ENCODE measurements around the gene CAMLG. TPM values are rescaled to one million over a fixed set of nuclear protein-coding genes. Genes with fewer than 3 reads are reported as not detected.

Gene CAMLG
- total RNA-seq, 2 experiments from 2014 or later = 49.3 to 51.1 TPM

DNA sequence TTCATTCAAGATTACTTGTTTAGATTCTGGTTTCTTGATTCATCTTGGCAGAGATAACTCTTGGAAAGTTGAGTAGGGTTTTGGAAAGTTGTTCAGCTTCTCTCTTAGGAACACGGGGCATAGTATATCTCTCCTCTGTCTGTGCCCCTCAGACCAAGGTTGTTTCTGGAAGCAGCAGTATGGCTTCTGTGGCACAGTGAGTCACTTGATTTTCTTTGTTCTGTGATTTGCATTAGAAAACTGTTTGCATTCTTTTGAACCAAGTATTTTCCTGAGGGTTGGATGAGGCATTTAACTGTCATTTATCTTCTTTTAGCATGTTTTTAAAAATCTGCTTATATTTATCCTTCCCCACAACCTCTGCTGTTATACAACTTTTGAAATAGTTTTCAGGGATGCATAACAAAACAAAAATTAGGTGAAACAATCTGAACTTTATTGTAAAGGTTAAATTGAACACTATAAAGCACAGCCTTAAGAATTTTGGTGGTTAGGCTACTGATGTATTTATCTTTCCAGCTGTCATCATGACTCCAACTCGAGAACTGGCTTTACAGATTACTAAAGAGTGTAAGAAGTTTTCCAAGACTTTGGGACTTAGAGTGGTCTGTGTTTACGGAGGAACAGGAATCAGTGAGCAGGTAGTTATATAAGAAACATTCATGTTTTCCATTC lies 46.7 kb downstream of the CAMLG start:
- H3K9me3 Mint-ChIP-seq = no peaks in the 10 kb centered on the region
- no peak overlapping the region for H3K27ac Mint-ChIP-seq
- ChIA-PET CTCF (interaction anchor here (1.4 kb wide), 1 partner anchor 120 kb away, joined by 13 read pairs; the partner anchor contains the start of gene PCBD2), POLR2A (interaction anchor here (0.8 to 0.9 kb wide), 2 partner anchors 61 to 119 kb away, joined by 3 to 7 read pairs; partner anchors contain the start of genes C5orf24 and PCBD2)
- TF ChIP-seq, protein P1, sequence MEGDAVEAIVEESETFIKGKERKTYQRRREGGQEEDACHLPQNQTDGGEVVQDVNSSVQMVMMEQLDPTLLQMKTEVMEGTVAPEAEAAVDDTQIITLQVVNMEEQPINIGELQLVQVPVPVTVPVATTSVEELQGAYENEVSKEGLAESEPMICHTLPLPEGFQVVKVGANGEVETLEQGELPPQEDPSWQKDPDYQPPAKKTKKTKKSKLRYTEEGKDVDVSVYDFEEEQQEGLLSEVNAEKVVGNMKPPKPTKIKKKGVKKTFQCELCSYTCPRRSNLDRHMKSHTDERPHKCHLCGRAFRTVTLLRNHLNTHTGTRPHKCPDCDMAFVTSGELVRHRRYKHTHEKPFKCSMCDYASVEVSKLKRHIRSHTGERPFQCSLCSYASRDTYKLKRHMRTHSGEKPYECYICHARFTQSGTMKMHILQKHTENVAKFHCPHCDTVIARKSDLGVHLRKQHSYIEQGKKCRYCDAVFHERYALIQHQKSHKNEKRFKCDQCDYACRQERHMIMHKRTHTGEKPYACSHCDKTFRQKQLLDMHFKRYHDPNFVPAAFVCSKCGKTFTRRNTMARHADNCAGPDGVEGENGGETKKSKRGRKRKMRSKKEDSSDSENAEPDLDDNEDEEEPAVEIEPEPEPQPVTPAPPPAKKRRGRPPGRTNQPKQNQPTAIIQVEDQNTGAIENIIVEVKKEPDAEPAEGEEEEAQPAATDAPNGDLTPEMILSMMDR (IDR thresholded peaks at IDR 0.05) = no peak
- Histone ChIP-seq H3K9me3 (ENCODE audit: control insufficient read depth in 1 of 2, insufficient read depth in 1 of 2, low read length in 2 of 2) (no peaks in the 10 kb centered on the region), H3K27ac (ENCODE audit: low read depth in 1 of 2, low read length in 2 of 2) (no peak overlapping the region), H3K36me3 (ENCODE audit: insufficient read depth, low read length) (peaks cover 74% of the 10 kb centered on the region), H3K27me3 (ENCODE audit: control insufficient read depth in 1 of 2, insufficient read depth in 2 of 2, low read length in 2 of 2) (no peaks in the 10 kb centered on the region), H3K4me3 (ENCODE audit: low read length) (no peak overlapping the region), H3K4me1 (ENCODE audit: insufficient read depth, low read length) (no peaks in the 10 kb centered on the region)
- no peak for DNase-seq
- no peak for ATAC-seq (ENCODE audit: poor library complexity)
- no peaks in the 10 kb centered on the region for H3K27me3 Mint-ChIP-seq
- H3K4me1 Mint-ChIP-seq (ENCODE audit: low read depth) = no peaks in the 10 kb centered on the region
- H3K4me3 Mint-ChIP-seq = no peak overlapping the region
- H3K36me3 Mint-ChIP-seq (ENCODE audit: low read depth) = peaks cover 92% of the 10 kb centered on the region
- intact Hi-C loops (cut with DNase I, micrococcal nuclease) = loop anchor here (1.0 to 10.0 kb wide), 3 partner anchors 50 to 120 kb away; partner anchors contain the start of genes PCBD2 (in 2 of the 2) and CAMLG (in 1 of the 2)

DNA sequence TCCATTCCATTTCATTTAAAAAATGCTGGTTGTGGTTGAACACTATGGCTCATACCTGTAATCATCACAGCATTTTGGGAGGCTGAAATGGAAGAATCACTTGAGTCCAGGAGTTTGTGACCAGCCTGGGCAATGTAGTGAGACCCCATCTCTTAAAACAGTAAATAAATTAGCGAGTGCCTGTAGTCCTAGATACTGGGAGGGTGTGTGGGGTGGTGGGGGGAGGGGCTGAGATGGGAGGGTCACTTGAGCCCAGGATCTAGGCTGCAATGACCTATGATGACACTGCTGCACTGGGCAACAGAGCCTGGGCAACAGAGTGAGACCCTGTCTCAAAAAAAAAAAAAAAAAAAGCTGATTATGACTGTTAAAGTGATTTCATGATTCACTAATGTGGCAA lies 49.3 kb downstream of the CAMLG start:
- peaks cover 95% of the 10 kb centered on the region for H3K36me3 Mint-ChIP-seq (ENCODE audit: low read depth)
- H3K4me1 Mint-ChIP-seq (ENCODE audit: low read depth) = no peaks in the 10 kb centered on the region
- CTCF ChIA-PET = interaction anchor here (1.6 kb wide), 1 partner anchor 29 kb away, joined by 3 read pairs; the partner anchor contains the start of gene DDX46
- intact Hi-C loops (cut with DNase I, micrococcal nuclease) = loop anchor here in 1 of 2 experiments (10.0 kb wide), 1 partner anchor 53 kb away; the partner anchor contains the start of gene CAMLG
- Histone ChIP-seq H3K9me3 (ENCODE audit: control insufficient read depth in 1 of 2, insufficient read depth in 1 of 2, low read length in 2 of 2) (no peaks in the 10 kb centered on the region), H3K27me3 (ENCODE audit: control insufficient read depth in 1 of 2, insufficient read depth in 2 of 2, low read length in 2 of 2) (no peaks in the 10 kb centered on the region), H3K4me3 (ENCODE audit: low read length) (no peak overlapping the region), H3K36me3 (ENCODE audit: insufficient read depth, low read length) (peaks cover 78% of the 10 kb centered on the region), H3K27ac (ENCODE audit: low read depth in 1 of 2, low read length in 2 of 2) (no peak overlapping the region), H3K4me1 (ENCODE audit: insufficient read depth, low read length) (no peaks in the 10 kb centered on the region)
- no peak overlapping the region for H3K4me3 Mint-ChIP-seq
- no peaks in the 10 kb centered on the region for H3K9me3 Mint-ChIP-seq
- ATAC-seq (ENCODE audit: poor library complexity) = no peak
- H3K27me3 Mint-ChIP-seq = no peaks in the 10 kb centered on the region
- POLR2A ChIA-PET = no interaction called here
- H3K27ac Mint-ChIP-seq = no peak overlapping the region
- TF ChIP-seq, protein P1 (IDR thresholded peaks at IDR 0.05) = no peak
- DNase-seq = no peak

DNA sequence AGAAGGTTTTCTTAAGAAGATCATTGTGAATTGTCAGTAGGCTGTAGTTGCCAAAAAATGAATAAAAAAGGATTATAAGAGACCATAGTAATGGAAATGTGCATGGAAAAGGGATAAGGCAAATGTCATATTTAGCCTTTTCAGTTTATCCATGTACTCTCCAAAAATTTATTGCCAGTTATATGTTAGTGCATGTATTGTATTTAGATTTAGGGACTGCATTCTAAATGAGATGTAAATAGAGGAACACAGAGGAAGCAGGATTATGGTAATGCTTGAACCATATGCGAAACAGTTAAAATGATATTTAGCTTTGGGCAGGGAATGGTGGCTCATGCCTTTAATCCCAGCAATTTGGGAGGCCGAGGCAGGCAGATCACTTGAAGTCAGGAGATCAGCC lies 53.2 kb downstream of the CAMLG start:
- TF ChIP-seq, protein P1 (IDR thresholded peaks at IDR 0.05) = no peak
- Histone ChIP-seq H3K4me3 (ENCODE audit: low read length) (no peak overlapping the region), H3K4me1 (ENCODE audit: insufficient read depth, low read length) (no peaks in the 10 kb centered on the region), H3K27me3 (ENCODE audit: control insufficient read depth in 1 of 2, insufficient read depth in 2 of 2, low read length in 2 of 2) (no peaks in the 10 kb centered on the region), H3K36me3 (ENCODE audit: insufficient read depth, low read length) (peaks cover 90% of the 10 kb centered on the region), H3K9me3 (ENCODE audit: control insufficient read depth in 1 of 2, insufficient read depth in 1 of 2, low read length in 2 of 2) (no peaks in the 10 kb centered on the region), H3K27ac (ENCODE audit: low read depth in 1 of 2, low read length in 2 of 2) (no peak overlapping the region)
- DNase-seq (no peak), ATAC-seq (ENCODE audit: poor library complexity) (no peak)
- intact Hi-C loops (cut with DNase I, micrococcal nuclease) = no loop called here
- ChIA-PET POLR2A (no interaction called here), CTCF (no interaction called here)
- no peaks in the 10 kb centered on the region for H3K9me3 Mint-ChIP-seq
- no peak overlapping the region for H3K4me3 Mint-ChIP-seq
- H3K4me1 Mint-ChIP-seq (ENCODE audit: low read depth) = no peaks in the 10 kb centered on the region
- peaks cover 94% of the 10 kb centered on the region for H3K36me3 Mint-ChIP-seq (ENCODE audit: low read depth)
- H3K27ac Mint-ChIP-seq = no peak overlapping the region
- H3K27me3 Mint-ChIP-seq = no peaks in the 10 kb centered on the region

Data from CD4-positive, alpha-beta T cell (primary cell).